ENCODE results near the gene ZNF441. TPM values are rescaled to one million over a fixed set of nuclear protein-coding genes. Genes with fewer than 3 reads are reported as not detected.

ZNF441 gene
- total and polyA plus RNA-seq, 2 of the 13 experiments (the other 11 are each of a cell fraction or from before 2014, with no cell fraction given) = 2.8 to 10.0 TPM

- TF ChIP-seq ZNF503 (CRISPR knock-in tag; IDR thresholded peaks at IDR 0.05) (no peak), ASH2L (IDR thresholded peaks at IDR 0.05; ENCODE audit: insufficient read length, low read depth, low read length) (peak; percentile 55), ARID4A (CRISPR knock-in tag; IDR thresholded peaks at IDR 0.05; ENCODE audit: borderline replicate concordance) (peak; percentile 86), TARDBP (CRISPR knock-in tag; IDR thresholded peaks at IDR 0.05) (peak; percentile 51; the same call in 1 of the 2 replicates), ZBED4 (CRISPR knock-in tag; IDR thresholded peaks at IDR 0.05; ENCODE audit: borderline replicate concordance) (peak; percentile 82; the same call in 1 of the 2 replicates), FOXC1 (CRISPR knock-in tag; IDR thresholded peaks at IDR 0.05; ENCODE audit: borderline replicate concordance) (no peak), ZNF280D (CRISPR knock-in tag; IDR thresholded peaks at IDR 0.05) (0 out of 2 replicates have a peak, but pooled peaks have one; percentile 74), CREM (IDR thresholded peaks at IDR 0.05) (no peak), CREM (CRISPR knock-in tag; IDR thresholded peaks at IDR 0.05) (no peak), GATAD2A (CRISPR knock-in tag; IDR thresholded peaks at IDR 0.05) (peak; percentile 36), ATRX (CRISPR knock-in tag; IDR thresholded peaks at IDR 0.05; ENCODE audit: borderline replicate concordance) (no peak), MNT (IDR thresholded peaks at IDR 0.05) (no peak)
Observed at GRCh38 chr19:11766597-11767591, at the start of gene ZNF441 (continued).

All from HepG2 (cell line).